ENCODE results near the gene PNMA6F.
"Not testable (repeated sequence)": the region's sequence is repeated elsewhere in the genome, so short reads cannot be mapped to it uniquely, and the experiment has no call there.

Gene PNMA6F

DNA sequence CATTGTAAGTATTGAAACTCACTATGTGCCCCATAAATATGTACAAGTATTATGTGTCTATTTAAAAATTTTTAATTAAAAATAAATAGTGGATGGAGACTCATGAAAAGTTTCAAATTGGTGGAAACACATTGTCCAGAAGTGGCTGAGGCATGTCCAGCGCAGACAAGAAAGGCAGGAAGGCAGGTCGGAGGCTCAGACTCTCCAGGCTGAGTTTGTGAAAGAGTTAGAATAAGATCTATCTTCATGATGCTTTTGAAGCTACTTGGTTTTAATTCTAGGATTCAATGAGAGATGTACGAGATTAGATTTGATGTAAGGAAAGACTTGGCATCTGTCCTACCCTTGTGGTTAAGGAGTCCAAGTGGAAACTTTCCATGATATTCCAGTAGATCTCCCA, 19.8 kb downstream of the PNMA6F start:
- DNase-seq = no peak

DNA sequence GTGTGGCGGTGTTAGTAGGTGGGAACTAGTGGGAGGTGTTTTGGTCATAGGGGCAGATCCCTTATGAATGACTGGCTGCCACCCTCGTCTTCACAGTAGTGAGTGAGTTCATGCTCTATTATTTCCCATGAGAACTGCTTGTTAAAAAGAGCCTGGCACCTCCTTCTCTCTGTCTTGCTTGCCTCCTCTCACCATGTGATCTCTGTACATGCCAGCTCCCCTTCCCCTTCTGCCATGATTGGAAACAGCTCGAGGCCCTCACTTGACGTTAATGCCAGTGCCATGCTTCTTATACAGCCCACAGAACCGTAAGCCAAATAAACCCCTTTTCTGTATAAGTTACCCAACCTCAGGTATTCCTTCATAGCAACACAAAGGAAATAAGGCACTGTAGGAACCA, 21.7 kb downstream of the PNMA6F start:
- no peak for DNase-seq

DNA sequence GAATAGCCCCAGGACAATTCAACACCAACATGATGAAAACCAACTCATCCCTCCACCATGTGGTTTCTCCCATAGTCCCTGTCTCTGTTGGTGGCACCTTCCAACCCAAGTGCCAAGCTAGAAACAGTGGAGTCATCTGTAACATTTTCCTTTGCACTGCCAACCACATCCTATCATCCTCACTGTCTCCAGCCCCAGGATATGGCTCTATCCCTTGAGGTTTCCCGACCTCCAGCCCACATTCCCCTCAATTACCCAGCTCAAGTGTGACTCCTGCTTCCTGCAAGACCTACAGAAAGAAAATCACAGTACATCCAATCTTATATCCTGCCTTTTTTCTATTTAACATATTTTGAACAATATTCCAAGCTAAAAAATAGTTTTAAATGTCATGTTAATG, 24.2 kb downstream of the PNMA6F start:
- no peak for DNase-seq

DNA sequence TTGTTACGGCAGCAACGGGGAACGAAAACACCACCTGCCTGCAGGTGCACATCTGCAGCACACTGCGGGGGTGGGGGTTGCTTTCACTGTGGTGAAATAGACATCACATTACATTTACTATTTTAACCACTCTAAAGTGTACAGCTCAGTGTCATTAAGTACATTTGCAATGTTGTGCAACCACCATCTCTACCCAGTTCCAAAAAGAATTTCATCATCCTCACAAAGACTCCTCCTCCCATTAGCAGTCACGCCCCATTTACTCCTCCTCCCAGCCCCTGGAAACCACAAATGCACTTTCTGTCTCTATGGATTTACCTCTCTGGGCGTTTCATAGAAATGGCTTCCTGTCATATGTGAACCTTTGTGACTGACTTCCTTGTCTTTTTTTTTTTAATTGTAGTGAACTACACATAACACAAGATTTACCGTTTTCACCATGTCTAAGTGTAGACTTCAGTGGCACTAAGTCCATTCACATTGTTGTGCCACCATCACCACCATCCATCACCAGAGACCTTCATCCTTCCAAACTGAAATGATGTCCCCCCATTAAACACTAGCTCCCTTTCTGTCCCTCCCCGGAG, 28.0 kb downstream of the PNMA6F start:
- not testable (repeated sequence) for DNase-seq

DNA sequence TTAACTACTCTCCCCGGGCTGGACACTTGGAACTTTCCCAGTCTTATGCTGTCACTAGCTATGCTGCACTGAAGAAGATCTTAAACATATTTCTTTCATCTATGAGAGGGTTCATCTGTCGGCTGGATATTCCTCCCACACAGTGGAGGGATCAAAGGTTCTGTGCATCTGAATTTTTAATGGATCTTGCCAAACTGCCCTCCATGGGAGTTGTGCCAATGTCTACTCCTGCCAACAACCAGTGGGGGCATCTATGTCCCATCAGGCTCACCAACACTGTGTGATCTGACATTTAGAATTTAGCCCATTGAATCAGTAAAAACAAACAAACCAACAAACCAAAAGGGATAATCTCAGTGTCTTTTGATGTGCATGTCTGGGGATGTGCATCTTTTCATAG, 32.8 kb downstream of the PNMA6F start:
- not testable (repeated sequence) for DNase-seq

DNA sequence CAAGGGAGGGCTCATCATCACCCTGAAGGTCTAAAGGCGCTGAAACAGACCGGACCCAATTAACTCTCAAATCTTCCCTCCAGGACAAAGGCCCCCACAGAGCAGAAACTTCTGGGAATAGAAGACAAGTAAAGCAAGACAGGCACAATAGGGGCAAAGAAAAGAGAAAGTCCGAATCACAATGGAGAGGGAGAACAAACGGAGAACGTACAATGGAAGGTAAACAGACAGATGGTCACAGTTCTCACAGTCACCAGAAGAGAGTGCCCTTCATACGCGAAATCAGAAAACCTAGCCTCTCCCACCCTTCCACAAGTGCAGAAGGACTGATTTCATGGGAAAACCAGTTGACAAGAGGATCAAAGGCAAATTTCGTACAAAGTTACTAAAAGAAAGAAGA, 35.9 kb downstream of the PNMA6F start:
- DNase-seq = not testable (repeated sequence)

DNA sequence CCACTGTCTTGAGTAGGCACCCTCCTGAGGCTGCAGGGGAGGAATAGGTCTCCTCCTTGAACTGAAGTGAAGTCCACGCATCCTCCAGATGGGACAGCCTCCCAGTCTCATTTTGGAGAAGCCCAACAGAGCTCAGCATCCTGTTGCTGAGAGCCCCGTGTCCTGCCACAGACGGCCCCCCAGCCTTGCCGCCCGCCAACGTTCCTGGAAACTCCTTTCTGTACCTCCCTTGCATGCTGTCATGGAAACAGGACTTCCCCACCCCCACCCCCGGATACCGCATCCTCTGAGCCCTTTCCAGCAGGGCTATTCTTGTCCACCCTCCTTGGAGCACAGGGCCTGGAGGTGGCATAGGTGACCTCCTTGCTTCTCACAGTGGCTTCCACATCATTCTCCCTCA, 37.6 kb downstream of the PNMA6F start:
- DNase-seq = not testable (repeated sequence)

DNA sequence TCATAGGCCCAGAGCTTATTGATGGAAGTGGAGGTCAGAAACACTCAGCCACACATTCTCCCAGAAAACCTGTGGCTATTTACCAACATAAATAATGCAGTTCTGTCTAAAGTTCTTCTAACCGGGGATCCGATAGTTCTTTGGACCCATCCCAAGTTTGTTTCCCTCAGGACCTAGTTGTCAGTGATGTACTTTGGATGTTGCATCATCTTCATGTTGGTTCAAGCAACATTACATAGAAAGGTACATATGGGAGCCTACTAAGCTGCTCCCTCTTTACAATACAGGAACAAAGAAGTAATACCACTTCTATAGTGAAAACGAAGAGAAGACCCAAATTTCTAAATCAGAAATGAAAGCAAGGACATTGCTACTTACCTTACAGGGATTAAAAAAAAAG, 39.8 kb downstream of the PNMA6F start:
- DNase-seq = not testable (repeated sequence)

DNA sequence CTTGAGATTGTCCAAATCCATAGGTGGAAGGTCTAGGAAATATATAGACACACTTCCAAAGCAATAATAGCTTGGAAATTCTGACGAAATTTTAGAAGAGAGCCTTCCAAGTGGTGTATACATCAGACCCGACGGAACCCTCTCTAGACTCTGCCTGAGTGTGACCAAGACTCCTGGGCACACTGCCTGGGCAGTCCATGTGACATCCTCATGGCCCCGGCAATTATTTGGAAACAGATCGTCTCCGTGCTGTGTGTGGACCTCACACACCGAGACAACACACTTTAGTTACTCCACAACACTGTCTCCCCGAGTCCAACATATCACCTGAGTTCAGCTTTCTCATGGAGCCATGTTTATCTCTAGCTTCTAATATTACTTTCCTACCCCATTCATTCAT, 42.3 kb downstream of the PNMA6F start:
- DNase-seq = not testable (repeated sequence)

DNA sequence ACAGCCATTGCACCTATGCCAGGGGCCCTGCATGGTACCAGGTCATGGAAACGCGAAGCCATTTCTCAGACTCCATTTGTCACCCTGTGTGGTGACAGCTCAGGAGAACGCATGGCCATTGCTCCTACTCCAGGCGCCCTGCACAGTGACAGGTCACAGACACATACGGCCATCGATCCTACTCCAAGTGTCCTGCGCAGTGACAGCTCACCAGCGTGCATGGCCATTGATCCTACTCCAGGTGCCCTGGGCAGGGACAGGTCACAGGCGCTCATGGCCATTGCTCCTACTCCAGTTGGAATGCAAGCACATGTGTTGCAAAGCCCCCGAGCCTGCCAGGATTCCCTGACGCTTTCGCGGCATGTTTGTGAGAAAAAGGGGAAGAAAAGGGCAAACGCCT, 45.5 kb downstream of the PNMA6F start:
- DNase-seq = not testable (repeated sequence)

DNA sequence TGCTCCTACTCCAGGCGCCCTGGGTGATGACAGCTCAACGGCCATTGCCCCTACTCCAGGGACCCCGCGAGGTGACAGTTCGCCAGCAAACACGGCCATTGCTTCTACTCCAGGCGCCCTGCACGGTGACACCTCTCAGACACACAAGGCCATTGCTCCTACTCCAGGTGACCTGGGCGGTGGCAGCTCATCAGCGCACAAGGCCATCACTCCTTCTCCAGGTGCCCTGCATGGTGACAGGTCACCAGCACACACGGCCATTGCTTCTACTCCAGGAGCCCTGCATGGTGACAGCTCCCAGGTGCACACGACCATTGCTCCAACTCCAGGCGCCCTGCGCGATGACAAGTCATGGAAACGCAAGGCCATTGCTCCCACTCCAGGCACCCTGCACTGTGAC, 46.1 kb downstream of the PNMA6F start:
- not testable (repeated sequence) for DNase-seq

DNA sequence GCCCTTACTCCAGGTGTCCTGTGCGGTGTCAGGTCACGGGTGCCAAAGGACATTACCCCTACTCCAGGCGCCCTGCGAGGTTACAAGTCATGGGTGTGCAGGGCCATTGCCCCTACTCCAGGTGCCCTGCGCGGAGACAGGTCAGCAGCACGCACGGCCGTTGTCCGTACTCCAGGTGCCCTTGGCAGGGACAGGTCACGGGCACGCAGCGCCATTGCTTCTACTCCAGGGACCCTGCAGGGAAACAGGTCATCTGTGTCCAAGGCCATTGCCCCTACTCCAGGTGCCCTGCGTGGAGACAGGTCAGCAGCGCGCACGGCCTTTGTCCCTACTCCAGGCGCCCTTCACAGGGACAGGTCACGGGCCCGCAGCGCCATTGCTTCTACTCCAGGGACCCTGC, 49.0 kb downstream of the PNMA6F start:
- not testable (repeated sequence) for DNase-seq

DNA sequence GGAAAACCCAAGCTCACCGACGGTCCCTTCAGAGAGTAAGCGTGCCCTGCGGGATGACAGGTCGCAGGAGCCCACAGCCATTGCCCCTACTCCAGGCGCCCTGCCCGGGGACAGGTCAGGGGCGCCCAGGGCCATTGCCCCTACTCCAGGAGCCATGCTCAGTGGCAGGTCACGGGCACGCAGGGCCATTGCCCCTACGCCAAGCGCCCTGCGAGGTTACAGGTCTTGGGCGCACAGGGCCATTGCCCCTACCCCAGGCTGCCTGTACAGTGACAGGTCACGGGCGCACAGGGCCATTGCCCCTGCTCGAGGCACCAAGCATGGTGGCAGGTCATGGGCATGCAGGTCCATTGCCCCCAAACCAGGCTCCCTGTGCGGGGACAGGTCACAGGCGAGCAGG, 49.5 kb downstream of the PNMA6F start:
- DNase-seq = not testable (repeated sequence)
